D721Med (cell line): Measurements from ENCODE around the gene UBE2F.

Source experiments
- DNase-seq: peaks from one replicate; pipeline ENCODE4 v3.0.0; 2011; ENCODE audit warnings: low spot score; ENCODE audit not compliant: insufficient read length
- FAIRE-seq: peaks from 2 replicates; lab custom pipeline; 2011; peaks lifted over from hg19 to GRCh38; lab: Jason Lieb, UNC
- CTCF ChIP-seq: IDR thresholded peaks from 2 replicates; pipeline ENCODE4 v1.5.1; 2012; ENCODE audit warnings: mild to moderate bottlenecking, control low read depth; ENCODE audit not compliant: insufficient read depth; ENCODE audit errors: missing control alignments

Gene UBE2F

GRCh38 chr2:237966565-237967462 lies at the start of gene UBE2F:
Gene UBE2F (plus strand): TSS chr2:237967014. CDS start chr2:237973108, 6,094 bp downstream.
- peak; percentile 98 for DNase-seq
- no peak for TF ChIP-seq CTCF
- no peak for FAIRE-seq

GRCh38 chr2:237917696-237918374 lies 49.0 kb upstream of the UBE2F start:
- DNase-seq (no peak), FAIRE-seq (no peak)
- TF ChIP-seq CTCF = no peak

GRCh38 chr2:237919593-237919992 lies 47.2 kb upstream of the UBE2F start:
- FAIRE-seq = no peak
- DNase-seq = no peak

GRCh38 chr2:237920673-237921072 lies 46.1 kb upstream of the UBE2F start:
- no peak for DNase-seq
- no peak for FAIRE-seq
- TF ChIP-seq CTCF = no peak

More at GRCh38 chr2:237919593-237919992, 47.2 kb upstream of the UBE2F start:
- no peak for TF ChIP-seq CTCF

GRCh38 chr2:237921967-237922492 lies 44.8 kb upstream of the UBE2F start:
- no peak for TF ChIP-seq CTCF
- FAIRE-seq (no peak), DNase-seq (no peak)

- DNase-seq (no peak), FAIRE-seq (no peak)
- TF ChIP-seq CTCF = no peak
Measured at GRCh38 chr2:237922641-237923361, 44.0 kb upstream of the UBE2F start.
